ENCODE results near the gene FATE1. TPM values are rescaled to one million over a fixed set of nuclear protein-coding genes. Genes with fewer than 3 reads are reported as not detected.

Gene FATE1
- total and polyA plus RNA-seq, 2 of the 8 experiments (the other 6 are each of a cell fraction or from before 2014, with no cell fraction given), result 0.12 TPM; not detected in 1

DNA sequence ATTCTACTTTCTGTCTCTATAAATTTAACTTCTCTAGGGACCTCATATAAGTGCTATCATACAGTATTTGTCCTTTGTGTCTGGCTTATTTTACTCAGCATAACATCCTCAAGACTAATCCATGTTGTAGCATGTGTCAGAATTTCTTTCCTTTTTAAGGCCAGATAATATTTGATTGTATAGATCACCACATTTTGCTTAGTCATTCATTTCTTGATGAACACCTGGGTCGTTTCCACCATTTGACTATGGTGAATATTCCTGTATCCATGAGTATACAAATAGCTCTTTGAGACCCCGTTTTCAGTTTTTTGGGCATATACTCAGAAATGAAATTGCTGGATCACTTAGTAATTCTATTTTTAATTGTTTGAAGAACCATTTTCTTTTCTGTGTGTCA lies 30.7 kb downstream of the FATE1 start (continued):
- TF ChIP-seq RFX5 (IDR thresholded peaks at IDR 0.05; ENCODE audit: borderline replicate concordance, low read depth, low read length) (no peak), NANOG (IDR thresholded peaks at IDR 0.05; ENCODE audit: insufficient read depth, low read depth, low read length, poor library complexity, severe bottlenecking) (no peak), SIN3A (conservative IDR thresholded peaks at IDR 0.05 in 1 of 2, IDR thresholded peaks at IDR 0.05 in 1 of 2; ENCODE audit: low read depth in 1 of 2, low read length in 2 of 2) (no peak), GTF2F1 (IDR thresholded peaks at IDR 0.05; ENCODE audit: borderline replicate concordance, low read depth, low read length) (no peak)

Data from H1 (cell line).